NAMALWA (cell line): ENCODE measurements around the gene RIT2.

Experiments
- DNase-seq: peaks from one replicate; pipeline ENCODE4 v3.0.0-alpha.2; 2015; ENCODE audit warnings: low spot score

Gene RIT2

DNA sequence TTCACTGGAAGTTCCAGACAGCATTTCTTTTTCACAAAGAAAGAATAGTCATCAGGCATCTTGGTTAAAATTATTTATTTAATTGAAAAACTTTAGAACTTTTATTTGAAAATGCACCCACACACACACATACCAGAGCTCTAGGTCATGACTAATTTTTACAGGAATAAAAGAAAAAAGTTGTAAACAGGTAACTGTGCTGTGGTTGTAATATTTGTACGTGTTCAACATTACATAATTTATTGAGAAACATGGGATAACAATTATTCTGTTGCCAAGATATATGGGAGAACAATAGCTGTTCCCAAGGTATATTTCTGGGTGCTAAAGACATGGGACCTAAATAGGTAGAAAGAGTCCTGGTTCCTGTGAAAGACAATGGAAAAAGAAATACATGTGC, 104.9 kb downstream of the RIT2 start:
- no peak for DNase-seq

DNA sequence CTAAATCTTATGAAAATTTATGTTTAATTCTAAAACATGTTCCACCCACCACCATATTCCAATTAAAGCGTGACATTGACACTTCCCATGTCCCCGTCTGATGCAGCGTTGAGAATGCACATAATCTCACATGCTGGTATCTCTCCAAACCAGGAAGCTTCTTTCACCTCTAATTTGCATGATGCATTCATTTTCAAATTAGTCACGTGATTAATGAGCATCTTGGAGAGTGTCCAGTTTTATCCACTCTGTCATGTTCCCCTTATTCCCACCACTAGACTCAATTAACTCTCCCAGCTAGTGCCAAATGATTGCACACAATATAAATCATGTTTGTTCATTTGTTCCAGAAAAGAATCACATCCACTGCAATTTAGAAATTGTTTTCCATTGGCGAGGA, 105.8 kb downstream of the RIT2 start:
- no peak for DNase-seq

DNA sequence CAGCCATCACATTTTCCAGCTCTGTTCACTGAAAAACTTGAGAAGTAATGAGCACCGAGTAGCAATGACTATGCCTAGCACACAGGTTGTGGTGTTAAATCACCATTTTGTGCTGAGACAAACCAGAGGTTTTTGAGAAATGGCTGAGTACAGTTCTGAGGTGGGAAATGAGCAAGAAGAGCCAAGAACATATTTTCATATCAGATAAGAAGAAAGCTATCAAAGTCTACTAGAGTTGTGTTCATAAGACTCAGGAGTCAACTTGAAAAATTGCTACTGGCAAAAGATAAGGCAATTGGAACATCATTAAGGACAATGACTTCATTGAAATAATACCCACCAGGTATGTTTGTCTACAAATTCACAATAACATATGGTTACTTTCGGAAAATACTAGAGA, 108.1 kb downstream of the RIT2 start:
- DNase-seq: no peak

DNA sequence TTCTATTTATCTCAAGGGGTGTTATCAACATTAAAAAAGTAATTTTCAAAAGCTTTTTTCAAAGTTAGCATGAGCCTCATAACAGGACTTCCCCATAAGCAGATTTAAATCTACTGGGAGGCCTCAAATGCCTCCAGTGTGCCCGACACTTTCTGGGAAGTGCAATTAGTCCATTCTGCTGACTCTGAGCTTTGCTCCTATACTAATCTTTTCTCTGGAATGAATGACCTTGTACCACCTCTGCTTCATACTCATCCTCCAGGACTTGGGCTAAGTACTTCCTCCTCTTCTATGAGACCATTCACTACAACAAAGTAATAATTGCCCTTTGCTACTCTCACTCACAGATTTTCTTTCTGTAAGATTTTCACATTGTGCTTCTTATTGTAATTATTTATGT, 111.1 kb downstream of the RIT2 start:
- DNase-seq: no peak

DNA sequence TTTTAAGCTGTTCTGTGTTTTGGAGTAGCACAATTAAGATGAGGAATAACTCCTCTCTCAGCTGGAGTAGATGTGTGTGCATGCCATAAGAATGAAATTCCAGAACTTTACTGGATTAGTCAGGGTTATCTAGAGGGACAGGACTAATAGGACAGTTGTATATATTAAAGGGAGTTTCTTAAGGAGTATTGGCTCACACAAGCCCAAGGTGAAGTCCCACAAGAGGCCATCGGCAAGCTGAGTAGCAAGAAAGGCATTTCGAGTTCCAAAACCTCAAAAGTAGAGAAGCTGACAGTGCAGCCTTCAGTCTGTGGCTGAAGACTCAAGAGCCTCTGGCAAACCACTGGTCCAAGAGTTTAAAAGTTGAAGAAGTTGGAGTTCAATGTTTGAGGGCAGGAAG, 113.7 kb downstream of the RIT2 start:
- DNase-seq: no peak

DNA sequence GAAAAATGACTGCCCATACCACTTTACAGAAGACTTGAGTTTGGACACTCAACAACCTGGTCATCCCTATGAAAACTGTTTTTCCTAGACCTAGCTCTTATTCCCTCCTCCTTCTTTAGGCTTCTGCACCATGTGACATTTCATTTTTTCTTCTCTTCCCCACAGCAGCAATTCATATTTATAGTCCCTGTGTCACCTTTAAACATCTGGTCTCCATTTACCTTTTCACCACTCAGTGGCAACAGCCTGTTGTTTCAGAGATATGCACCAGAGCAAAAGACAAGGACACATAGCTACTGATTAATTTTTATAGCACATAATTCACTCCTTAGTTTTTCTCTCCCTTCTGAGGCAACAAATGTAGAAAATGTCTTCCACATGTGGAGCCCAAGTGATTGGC, 118.7 kb downstream of the RIT2 start:
- no peak for DNase-seq

DNA sequence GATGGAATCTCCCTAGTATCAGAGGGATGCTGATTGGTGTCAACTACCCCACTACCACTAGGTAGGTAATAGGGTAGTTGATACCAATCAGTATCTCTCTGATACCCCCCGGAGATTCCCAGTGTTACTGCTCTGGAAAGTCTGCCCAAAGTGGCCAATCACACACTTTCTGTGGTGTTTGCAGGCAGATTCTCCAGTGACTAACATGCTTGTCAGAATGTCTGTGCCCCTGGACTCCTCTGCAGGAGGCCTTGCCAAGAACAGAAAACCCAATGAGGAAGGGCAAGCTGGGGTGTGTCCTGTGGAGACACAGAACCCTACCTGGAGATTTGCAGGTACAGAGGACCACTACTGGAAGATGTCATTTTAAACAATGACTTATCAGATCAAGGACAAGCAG, 135.1 kb downstream of the RIT2 start:
- no peak for DNase-seq

DNA sequence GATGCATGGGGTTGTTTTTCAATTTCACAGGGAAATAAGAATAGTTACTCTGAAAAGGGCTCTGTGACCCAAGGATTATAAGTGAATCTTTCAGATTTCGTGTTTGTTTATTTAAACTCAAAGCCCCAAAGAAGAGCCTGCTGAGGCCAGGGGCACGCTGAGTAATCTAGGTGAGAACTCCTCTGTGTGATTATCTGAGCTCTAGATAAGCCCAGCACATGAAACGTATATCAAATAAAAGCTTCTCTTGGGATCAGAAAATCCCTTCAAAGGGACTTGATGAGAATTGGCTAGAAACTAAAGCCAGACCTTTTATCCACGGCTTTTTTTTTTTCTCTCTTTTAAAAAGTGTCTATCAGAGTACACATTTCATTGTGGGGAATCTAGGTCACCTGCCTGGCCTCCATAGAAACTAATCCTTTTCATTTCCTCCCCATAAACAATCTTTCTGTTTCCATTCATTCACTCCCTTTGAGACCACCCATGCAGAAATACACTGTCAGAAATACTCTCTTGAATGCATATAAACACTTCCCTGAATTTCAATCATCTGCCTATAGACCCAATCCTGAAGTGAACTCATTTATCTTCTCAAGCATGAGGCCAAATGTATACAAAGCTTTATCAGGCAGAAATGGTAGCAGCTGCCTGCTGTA, 137.4 kb downstream of the RIT2 start:
- no peak for DNase-seq

DNA sequence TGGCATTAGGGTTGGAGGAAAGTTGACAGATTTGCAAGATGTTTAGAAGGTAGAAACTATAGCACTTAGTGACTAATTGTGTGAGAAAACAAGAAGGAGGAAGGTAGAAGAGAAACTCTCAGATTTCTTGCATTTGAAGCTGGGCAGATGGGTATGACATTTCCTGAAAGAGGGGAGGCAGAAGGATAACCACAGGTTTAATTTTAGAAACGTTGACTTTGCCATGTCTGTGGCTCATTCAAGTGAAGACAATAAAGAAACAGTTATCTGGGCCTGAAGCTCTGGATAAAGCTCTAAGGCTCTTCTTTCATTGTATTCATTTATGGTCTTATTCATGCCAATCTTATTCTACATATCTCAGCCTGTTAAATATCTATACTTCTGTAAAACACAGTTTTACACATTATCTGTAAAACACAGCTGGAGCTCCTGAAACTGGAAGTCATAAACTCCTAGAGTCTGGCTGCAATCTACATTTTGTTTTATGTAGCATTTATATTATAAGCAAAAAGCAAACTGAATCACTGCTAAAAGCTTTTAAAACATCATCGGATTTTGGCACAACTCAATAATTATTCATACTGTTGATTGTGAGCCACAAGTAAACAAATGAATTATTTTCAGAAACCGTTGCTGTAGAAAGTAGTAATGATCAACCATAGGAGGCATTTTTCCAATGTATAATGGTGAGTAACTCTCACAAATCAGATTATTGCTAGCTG, 138.5 kb downstream of the RIT2 start:
- peak; percentile 51 for DNase-seq

DNA sequence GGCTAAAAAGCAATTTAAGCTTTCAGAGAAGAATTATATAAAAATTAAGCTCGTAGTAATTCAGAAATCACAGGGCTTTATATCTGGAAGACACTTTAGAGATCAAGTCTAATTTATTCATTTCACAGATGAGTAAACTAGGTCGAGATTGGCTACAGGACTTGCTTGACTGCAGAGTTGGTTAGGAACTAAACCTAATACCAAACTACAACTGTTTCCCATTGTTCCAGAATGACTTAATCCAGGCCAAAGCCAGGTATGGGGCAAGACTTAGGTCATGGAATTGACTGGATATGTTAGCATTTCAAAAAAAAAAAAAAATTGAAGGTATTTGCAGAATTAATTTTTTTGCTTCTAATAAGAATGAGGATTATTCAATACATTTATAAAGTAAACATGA, 146.1 kb downstream of the RIT2 start:
- DNase-seq: no peak

DNA sequence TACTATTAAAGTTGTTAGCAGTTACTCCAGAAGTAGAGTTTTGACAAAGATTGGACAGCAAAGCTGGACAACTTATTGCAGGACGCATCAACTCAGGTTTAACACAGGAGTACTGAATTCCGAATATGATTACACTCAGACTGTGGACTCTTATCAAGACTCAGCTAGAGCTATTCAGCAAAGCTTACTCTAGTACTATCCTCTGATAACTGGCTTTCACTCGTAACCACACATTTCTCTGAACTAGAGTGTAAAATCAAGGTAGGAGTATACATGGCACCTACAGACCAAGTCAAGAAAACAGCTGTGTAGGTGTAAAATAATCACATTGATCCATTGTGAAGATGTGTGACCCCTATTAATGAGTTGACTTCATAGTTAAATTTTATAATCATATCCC, 154.2 kb downstream of the RIT2 start:
- DNase-seq: no peak

DNA sequence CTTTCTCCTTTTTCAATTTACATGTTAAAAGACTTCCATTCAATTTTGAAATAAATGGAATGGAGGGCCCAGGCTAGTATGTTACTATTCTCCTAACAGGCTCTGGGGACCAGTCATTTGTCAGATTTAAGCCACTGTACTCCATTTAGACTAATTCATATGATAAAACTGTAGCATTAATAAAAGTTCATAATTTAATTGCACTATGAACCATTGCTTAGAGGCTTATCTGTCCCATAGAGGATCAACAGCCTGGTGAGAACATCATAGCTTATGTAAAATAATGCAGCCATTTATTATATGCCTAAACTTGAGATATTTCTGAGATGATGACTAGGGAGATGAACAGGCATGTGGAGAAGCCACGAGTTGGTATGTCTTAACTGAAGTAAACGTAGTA, 156.0 kb downstream of the RIT2 start:
- no peak for DNase-seq

DNA sequence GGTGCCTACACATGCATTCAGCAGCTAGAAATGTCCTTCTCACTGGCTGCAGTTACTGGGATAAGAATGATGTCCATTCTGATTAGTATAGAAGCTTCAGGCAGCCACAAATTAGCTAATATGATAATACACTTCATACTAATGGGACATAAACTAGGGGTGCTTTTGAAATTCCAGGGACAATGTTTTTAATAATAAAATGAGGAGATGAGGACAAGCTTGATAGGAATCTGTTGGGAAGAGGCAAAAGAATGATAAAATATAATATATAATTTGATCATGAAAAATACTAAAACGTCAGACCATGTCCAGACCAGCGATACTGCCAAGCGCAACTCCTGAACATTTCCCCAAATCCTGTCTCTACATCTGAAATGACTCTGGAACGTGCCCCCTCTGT, 157.1 kb downstream of the RIT2 start:
- no peak for DNase-seq

DNA sequence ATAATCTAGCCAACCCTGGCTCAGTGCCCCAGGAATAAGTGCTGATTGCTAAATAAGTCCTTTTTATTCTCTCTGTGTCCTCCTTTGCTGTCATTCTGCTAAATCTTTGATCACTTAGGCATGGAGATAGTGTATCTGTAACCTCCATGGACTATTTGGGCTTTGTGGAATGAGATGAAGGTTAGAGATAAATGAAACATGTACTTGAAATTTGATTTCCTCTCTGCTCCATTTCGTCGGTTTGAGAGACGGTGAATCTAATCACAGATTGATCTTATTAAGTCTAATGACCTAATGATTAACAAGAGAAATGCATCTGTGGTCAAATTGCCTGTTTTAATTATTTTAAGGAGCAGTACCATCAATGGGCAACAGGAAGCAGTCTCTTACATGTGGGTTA, 159.2 kb downstream of the RIT2 start:
- DNase-seq: no peak

DNA sequence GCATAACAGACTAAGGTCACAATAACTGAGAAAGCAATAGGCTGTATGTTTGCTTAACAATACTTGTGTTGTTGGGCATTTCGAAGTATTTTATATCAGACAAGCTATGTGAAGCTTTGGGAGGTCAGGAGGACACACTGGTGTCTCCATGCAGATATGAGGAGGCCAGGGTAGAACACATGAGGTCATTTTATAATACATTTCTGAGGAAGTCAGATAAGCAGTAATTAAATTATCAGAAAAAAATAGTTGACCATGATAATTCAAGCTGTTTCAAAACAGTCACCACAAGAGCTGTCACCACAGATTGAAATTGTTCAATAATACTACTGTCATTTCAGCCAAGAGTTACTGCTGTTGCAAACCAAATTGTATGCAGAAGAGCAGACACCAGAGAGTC, 160.6 kb downstream of the RIT2 start:
- DNase-seq: no peak

DNA sequence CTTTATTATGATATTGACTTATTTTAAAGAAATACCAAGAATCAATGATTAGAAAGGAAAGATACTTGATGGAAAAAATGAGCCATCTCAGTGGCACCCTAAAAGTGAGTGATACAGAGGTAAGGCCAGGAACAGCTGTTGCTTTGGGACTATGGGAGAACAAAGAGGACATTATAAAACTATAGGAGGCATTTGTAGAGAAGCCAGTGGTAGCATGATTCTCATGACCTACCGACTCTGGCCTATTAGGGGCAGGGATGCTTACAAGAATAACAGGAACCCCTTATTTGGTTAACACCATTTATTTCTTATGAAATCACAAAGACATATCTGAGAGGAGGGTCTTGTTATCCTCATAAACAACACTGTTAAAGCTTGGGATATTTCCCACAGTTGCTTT, 162.2 kb downstream of the RIT2 start:
- no peak for DNase-seq

DNA sequence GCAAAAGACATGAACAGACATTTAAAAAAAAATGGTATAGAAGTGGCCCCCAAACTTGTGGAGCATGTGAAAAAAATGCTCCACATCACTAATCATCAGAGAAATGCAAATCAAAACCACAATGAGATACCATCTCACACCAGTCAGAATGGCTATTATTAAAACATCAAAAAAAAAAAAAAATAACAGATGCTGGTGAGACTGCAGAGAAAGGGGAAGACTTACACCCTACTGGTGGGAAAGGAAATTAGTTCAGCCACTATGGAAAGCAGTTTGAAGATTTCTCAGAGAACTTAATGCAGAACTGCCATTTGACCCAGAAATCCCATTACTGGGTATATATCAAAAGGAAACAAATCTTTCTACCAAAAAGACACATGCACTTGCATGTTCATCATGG, 164.8 kb downstream of the RIT2 start:
- DNase-seq: peak; percentile 80

DNA sequence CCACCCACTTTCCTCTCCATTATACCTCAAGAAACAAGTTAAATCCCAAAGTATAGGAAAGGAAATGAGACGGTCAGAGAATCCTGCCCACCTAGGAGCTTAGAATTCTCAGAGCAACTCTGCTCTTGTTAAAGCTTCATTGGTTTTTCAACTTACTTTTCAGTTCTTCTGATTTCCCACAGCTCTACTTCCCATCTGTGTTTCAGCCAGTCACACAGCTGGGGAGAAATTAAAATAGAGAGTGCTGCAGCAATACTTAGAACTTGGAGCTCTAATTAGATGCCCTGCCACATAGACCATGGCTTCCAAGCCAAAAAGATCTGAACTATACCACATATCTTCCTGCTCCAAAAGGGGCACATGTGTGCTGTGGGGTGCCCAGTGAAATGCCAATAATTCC, 166.7 kb downstream of the RIT2 start:
- DNase-seq: peak; percentile 52

DNA sequence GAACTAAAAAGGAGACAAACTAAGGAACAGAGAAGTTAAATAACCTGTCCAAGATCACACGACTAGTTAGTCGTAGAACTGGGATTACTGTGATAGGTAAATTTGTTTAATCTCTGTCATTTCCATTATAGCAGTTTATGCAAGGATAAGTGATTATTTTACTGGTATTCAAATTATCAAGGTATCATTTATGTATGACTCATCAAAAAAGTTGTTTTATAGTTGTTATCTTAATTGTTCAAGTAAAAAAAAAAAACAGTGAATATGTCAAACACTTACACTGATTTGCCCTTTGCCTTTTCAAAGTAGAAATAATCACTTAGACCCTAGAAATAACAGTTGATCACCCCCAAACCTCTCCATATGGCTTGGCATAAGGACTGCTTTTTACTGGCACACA, 173.6 kb downstream of the RIT2 start:
- no peak for DNase-seq

DNA sequence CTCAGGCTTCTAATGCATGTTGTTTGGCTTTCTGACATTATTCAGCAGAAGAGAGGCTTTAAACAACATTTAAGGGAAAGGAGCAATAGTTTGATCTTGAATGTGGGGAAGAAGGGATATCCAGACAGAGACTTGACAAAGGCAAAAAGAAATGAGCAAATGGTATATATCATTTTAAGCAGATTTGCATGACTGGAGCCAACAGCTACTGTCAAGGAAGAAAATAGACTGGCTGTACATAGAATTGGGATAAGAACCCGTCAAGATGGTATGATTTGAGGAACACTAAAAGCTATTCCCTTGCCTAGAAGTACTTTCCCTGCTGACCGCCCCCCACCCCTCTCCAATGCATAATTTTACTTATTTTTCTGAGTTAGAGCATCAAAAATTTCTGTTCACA, 174.5 kb downstream of the RIT2 start:
- no peak for DNase-seq

DNA sequence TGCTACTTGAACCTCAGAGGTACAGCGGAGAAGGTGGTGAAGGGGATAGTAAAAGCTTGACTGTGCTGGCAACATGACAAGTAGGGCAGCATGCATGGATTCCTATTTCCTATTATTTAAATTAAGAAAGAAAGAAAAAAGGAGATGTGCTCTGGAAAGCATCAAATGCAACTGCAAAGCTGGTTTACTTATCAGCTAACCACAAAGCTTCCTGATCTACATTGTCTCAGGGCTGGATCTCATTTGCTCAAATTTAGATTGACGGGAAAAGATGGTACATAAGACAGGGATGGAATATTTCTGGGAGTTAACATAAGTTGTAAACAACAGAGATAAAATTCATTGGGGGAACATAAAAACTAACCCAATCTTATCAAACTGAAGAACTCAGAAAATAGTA, 178.0 kb downstream of the RIT2 start:
- no peak for DNase-seq

DNA sequence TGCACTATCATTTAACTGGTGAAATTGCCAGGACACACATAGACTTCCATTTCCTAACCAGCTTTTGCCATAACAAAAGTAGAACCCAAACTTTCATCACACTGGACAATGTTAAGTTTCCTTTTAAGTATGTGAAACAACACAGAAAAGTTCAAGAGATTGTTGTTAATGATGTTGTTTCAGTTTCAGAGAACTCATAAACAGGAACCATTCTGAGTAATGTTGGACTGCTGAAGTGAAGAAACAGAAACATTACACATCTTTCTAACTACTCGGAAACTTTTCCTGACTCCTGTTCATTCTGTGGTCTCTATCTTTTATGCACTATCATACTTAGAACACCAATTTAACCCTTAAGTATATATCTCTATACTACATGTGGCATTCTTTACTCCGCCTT, 179.2 kb downstream of the RIT2 start:
- no peak for DNase-seq

DNA sequence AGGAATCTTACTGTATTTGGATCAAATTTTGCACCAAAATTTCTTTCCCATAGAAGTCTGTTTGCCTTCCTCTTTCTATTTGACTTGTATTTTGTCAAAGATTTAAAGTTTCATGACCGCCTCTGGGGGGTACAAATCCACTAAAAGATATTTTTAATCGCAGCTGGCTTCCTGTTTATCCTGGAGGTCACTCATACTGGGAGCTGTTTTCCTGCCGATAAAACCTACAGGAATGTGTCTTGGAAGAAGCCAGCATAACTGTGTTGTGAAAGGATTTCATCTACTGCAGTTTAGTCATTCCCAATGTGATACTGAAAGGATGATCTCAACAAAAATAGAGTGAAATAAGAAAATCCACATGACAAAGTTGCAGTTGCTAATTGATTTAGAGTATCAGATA, 184.0 kb downstream of the RIT2 start:
- DNase-seq: no peak

DNA sequence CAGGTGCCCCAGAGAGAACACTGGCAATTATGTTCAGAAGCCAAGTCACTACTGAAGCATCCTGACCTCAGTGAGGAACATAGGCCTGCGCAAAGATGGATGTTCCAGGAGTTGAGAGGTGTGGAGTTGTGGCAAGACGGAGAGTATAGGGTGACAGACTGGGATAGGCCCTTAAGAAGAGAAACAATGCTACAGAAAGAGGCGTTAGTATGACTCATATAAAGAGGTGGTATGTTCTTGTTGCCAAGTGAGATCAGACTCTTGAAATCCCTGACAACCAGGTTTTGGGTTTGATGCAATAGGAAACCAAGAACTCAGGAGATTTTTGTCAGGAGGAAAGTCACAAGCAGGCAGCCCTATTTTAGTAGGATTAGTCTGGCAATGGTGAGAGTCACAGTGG, 185.6 kb downstream of the RIT2 start:
- no peak for DNase-seq
